ENCODE measurements around the gene ABAT. TPM values are rescaled to one million over a fixed set of nuclear protein-coding genes. Genes with fewer than 3 reads are reported as not detected.
"Not testable (repeated sequence)": the region's sequence is repeated elsewhere in the genome, so short reads cannot be mapped to it uniquely, and the experiment has no call there.

The ABAT gene
- total RNA-seq, 4 donors from 2014 or later: 0.55 to 1.9 (median 0.92) TPM

GRCh38 chr16:8704098-8704497 is 29.7 kb downstream of the ABAT start:
- H3K4me1 ChIP-seq: no peaks in the 10 kb centered on the region
- no peaks in the 10 kb centered on the region for H3K36me3 ChIP-seq
- DNase-seq (no peak), ATAC-seq (no peak)
- intact Hi-C loops (cut with DNase I; ENCODE audit: low total_unique reads): no loop called here
- in situ Hi-C loops (cut with MboI; ENCODE audit: low sequenced_read_pairs in 4 of 4): no loop called here
- H3K27ac ChIP-seq: no peak overlapping the region
- TF ChIP-seq POLR2A (IDR thresholded peaks at IDR 0.05): no peak
- no peak for TF ChIP-seq CTCF (IDR thresholded peaks at IDR 0.05 in 4 of 5, conservative IDR thresholded peaks at IDR 0.05 in 1 of 5)
- no peak overlapping the region for H3K4me3 ChIP-seq
- no peaks in the 10 kb centered on the region for H3K9me3 ChIP-seq
- H3K27me3 ChIP-seq: no peaks in the 10 kb centered on the region

- intact Hi-C loops (cut with DNase I; ENCODE audit: low total_unique reads); H3K4me3 ChIP-seq; ATAC-seq; H3K9me3 ChIP-seq; H3K27ac ChIP-seq; H3K27me3 ChIP-seq; DNase-seq; H3K36me3 ChIP-seq; H3K4me1 ChIP-seq; in situ Hi-C loops (cut with MboI; ENCODE audit: low sequenced_read_pairs in 4 of 4): not testable (repeated sequence)
Measured at GRCh38 chr16:8705100-8705822, 30.8 kb downstream of the ABAT start.

- Histone ChIP-seq H3K9me3 (no peaks in the 10 kb centered on the region), H3K4me1 (no peaks in the 10 kb centered on the region), H3K4me3 (no peak overlapping the region), H3K27me3 (no peaks in the 10 kb centered on the region), H3K36me3 (no peaks in the 10 kb centered on the region), H3K27ac (no peak overlapping the region)
- in situ Hi-C loops (cut with MboI; ENCODE audit: low sequenced_read_pairs in 4 of 4): no loop called here
- no peak for DNase-seq
- TF ChIP-seq POLR2A (IDR thresholded peaks at IDR 0.05) (no peak), CTCF (IDR thresholded peaks at IDR 0.05 in 4 of 5, conservative IDR thresholded peaks at IDR 0.05 in 1 of 5) (no peak)
- intact Hi-C loops (cut with DNase I; ENCODE audit: low total_unique reads): no loop called here
- no peak for ATAC-seq
Measured at GRCh38 chr16:8708536-8708935, 34.1 kb downstream of the ABAT start.

- ATAC-seq: no peak
- intact Hi-C loops (cut with DNase I; ENCODE audit: low total_unique reads) (no loop called here), in situ Hi-C loops (cut with MboI; ENCODE audit: low sequenced_read_pairs in 4 of 4) (no loop called here)
- TF ChIP-seq POLR2A (IDR thresholded peaks at IDR 0.05): no peak
- TF ChIP-seq CTCF (IDR thresholded peaks at IDR 0.05 in 4 of 5, conservative IDR thresholded peaks at IDR 0.05 in 1 of 5): no peak
- Histone ChIP-seq H3K9me3 (no peaks in the 10 kb centered on the region), H3K27ac (no peak overlapping the region), H3K4me3 (no peak overlapping the region), H3K27me3 (peaks cover 0 to 4% (median 0%) of the 10 kb centered on the region in 3 donors), H3K36me3 (no peaks in the 10 kb centered on the region), H3K4me1 (no peaks in the 10 kb centered on the region)
- DNase-seq: no peak
Measured at GRCh38 chr16:8712589-8713361, 38.4 kb downstream of the ABAT start.

- Histone ChIP-seq H3K27ac (no peak overlapping the region), H3K36me3 (no peaks in the 10 kb centered on the region), H3K4me1 (no peaks in the 10 kb centered on the region), H3K4me3 (no peak overlapping the region), H3K9me3 (no peaks in the 10 kb centered on the region), H3K27me3 (peaks cover 0 to 5% (median 0%) of the 10 kb centered on the region in 3 donors)
- DNase-seq (no peak), ATAC-seq (no peak)
- in situ Hi-C loops (cut with MboI; ENCODE audit: low sequenced_read_pairs in 4 of 4) (no loop called here), intact Hi-C loops (cut with DNase I; ENCODE audit: low total_unique reads) (no loop called here)
- TF ChIP-seq CTCF (IDR thresholded peaks at IDR 0.05 in 4 of 5, conservative IDR thresholded peaks at IDR 0.05 in 1 of 5) (no peak), POLR2A (IDR thresholded peaks at IDR 0.05) (no peak)
Measured at GRCh38 chr16:8713635-8714172, 39.3 kb downstream of the ABAT start.

Measured in gastrocnemius medialis (tissue), 4 donors.